ENCODE measurements around the gene LARP4B.

The LARP4B gene

GRCh38 chr10:920450-920849, 11.1 kb downstream of the LARP4B start:
- no peak for DNase-seq (ENCODE audit: low read depth)
- Histone ChIP-seq H3K9ac (ENCODE audit: low read length) (no peak overlapping the region), H3K4me1 (ENCODE audit: control insufficient read depth, insufficient read depth, low read length) (peaks cover 23% of the 10 kb centered on the region), H3K4me3 (ENCODE audit: low read length) (no peak overlapping the region), H3K36me3 (ENCODE audit: control insufficient read depth, insufficient read depth, low read length, severe bottlenecking) (peaks cover 12% of the 10 kb centered on the region), H3K27me3 (replicated peaks; ENCODE audit: control insufficient read depth, insufficient read depth, low read length) (no peaks in the 10 kb centered on the region), H3K9me3 (ENCODE audit: control insufficient read depth, low read length) (no peaks in the 10 kb centered on the region)

GRCh38 chr10:919481-919880, 12.0 kb downstream of the LARP4B start:
- peaks cover 6% of the 10 kb centered on the region for H3K36me3 ChIP-seq (ENCODE audit: control insufficient read depth, insufficient read depth, low read length, severe bottlenecking)
- no peaks in the 10 kb centered on the region for H3K9me3 ChIP-seq (ENCODE audit: control insufficient read depth, low read length)
- no peak overlapping the region for H3K4me3 ChIP-seq (ENCODE audit: low read length)

GRCh38 chr10:917999-918398, 13.5 kb downstream of the LARP4B start:
- Histone ChIP-seq H3K4me1 (ENCODE audit: control insufficient read depth, insufficient read depth, low read length) (peaks cover 19% of the 10 kb centered on the region), H3K9me3 (ENCODE audit: control insufficient read depth, low read length) (no peaks in the 10 kb centered on the region), H3K4me3 (ENCODE audit: low read length) (no peak overlapping the region), H3K27me3 (replicated peaks; ENCODE audit: control insufficient read depth, insufficient read depth, low read length) (no peaks in the 10 kb centered on the region), H3K36me3 (ENCODE audit: control insufficient read depth, insufficient read depth, low read length, severe bottlenecking) (peaks cover 5% of the 10 kb centered on the region), H3K9ac (ENCODE audit: low read length) (no peak overlapping the region)
- DNase-seq (ENCODE audit: low read depth), result no peak

More at GRCh38 chr10:919481-919880, 12.0 kb downstream of the LARP4B start:
- Histone ChIP-seq H3K27me3 (replicated peaks; ENCODE audit: control insufficient read depth, insufficient read depth, low read length) (no peaks in the 10 kb centered on the region), H3K4me1 (ENCODE audit: control insufficient read depth, insufficient read depth, low read length) (peaks cover 23% of the 10 kb centered on the region), H3K9ac (ENCODE audit: low read length) (no peak overlapping the region)
- DNase-seq (ENCODE audit: low read depth), result no peak

GRCh38 chr10:917416-917720, 14.1 kb downstream of the LARP4B start:
- DNase-seq (ENCODE audit: low read depth), result no peak
- no peak overlapping the region for H3K4me3 ChIP-seq (ENCODE audit: low read length)
- no peaks in the 10 kb centered on the region for H3K9me3 ChIP-seq (ENCODE audit: control insufficient read depth, low read length)
- peaks cover 5% of the 10 kb centered on the region for H3K36me3 ChIP-seq (ENCODE audit: control insufficient read depth, insufficient read depth, low read length, severe bottlenecking)
- no peaks in the 10 kb centered on the region for H3K27me3 ChIP-seq (replicated peaks; ENCODE audit: control insufficient read depth, insufficient read depth, low read length)
- H3K4me1 ChIP-seq (ENCODE audit: control insufficient read depth, insufficient read depth, low read length), result peaks cover 19% of the 10 kb centered on the region
- H3K9ac ChIP-seq (ENCODE audit: low read length), result no peak overlapping the region

- Histone ChIP-seq H3K9me3 (ENCODE audit: control insufficient read depth, low read length) (no peaks in the 10 kb centered on the region), H3K36me3 (ENCODE audit: control insufficient read depth, insufficient read depth, low read length, severe bottlenecking) (peaks cover 6% of the 10 kb centered on the region), H3K4me1 (ENCODE audit: control insufficient read depth, insufficient read depth, low read length) (peaks cover 19% of the 10 kb centered on the region), H3K27me3 (replicated peaks; ENCODE audit: control insufficient read depth, insufficient read depth, low read length) (no peaks in the 10 kb centered on the region), H3K4me3 (ENCODE audit: low read length) (no peak overlapping the region), H3K9ac (ENCODE audit: low read length) (no peak overlapping the region)
- no peak for DNase-seq (ENCODE audit: low read depth)
Observed at GRCh38 chr10:916716-917415, 14.6 kb downstream of the LARP4B start.

- DNase-seq (ENCODE audit: low read depth), result peak; percentile 77
- Histone ChIP-seq H3K9ac (ENCODE audit: low read length) (no peak overlapping the region), H3K4me3 (ENCODE audit: low read length) (no peak overlapping the region), H3K4me1 (ENCODE audit: control insufficient read depth, insufficient read depth, low read length) (peaks cover 23% of the 10 kb centered on the region), H3K27me3 (replicated peaks; ENCODE audit: control insufficient read depth, insufficient read depth, low read length) (no peaks in the 10 kb centered on the region), H3K9me3 (ENCODE audit: control insufficient read depth, low read length) (no peaks in the 10 kb centered on the region), H3K36me3 (ENCODE audit: control insufficient read depth, insufficient read depth, low read length, severe bottlenecking) (peaks cover 19% of the 10 kb centered on the region)
Observed at GRCh38 chr10:909831-910230, 21.7 kb downstream of the LARP4B start.

- Histone ChIP-seq H3K9ac (ENCODE audit: low read length) (no peak overlapping the region), H3K4me3 (ENCODE audit: low read length) (no peak overlapping the region), H3K4me1 (ENCODE audit: control insufficient read depth, insufficient read depth, low read length) (peaks cover 25% of the 10 kb centered on the region), H3K36me3 (ENCODE audit: control insufficient read depth, insufficient read depth, low read length, severe bottlenecking) (peaks cover 15% of the 10 kb centered on the region), H3K9me3 (ENCODE audit: control insufficient read depth, low read length) (no peaks in the 10 kb centered on the region), H3K27me3 (replicated peaks; ENCODE audit: control insufficient read depth, insufficient read depth, low read length) (no peaks in the 10 kb centered on the region)
- no peak for DNase-seq (ENCODE audit: low read depth)
Observed at GRCh38 chr10:905972-906371, 25.5 kb downstream of the LARP4B start.

- Histone ChIP-seq H3K36me3 (ENCODE audit: control insufficient read depth, insufficient read depth, low read length, severe bottlenecking) (peaks cover 15% of the 10 kb centered on the region), H3K4me1 (ENCODE audit: control insufficient read depth, insufficient read depth, low read length) (peaks cover 25% of the 10 kb centered on the region)
Observed at GRCh38 chr10:905503-905902, 26.0 kb downstream of the LARP4B start.

GRCh38 chr10:904403-904802, 27.1 kb downstream of the LARP4B start:
- Histone ChIP-seq H3K9me3 (ENCODE audit: control insufficient read depth, low read length) (no peaks in the 10 kb centered on the region), H3K9ac (ENCODE audit: low read length) (no peak overlapping the region), H3K4me3 (ENCODE audit: low read length) (no peak overlapping the region), H3K36me3 (ENCODE audit: control insufficient read depth, insufficient read depth, low read length, severe bottlenecking) (peaks cover 15% of the 10 kb centered on the region), H3K4me1 (ENCODE audit: control insufficient read depth, insufficient read depth, low read length) (peaks cover 18% of the 10 kb centered on the region), H3K27me3 (replicated peaks; ENCODE audit: control insufficient read depth, insufficient read depth, low read length) (no peaks in the 10 kb centered on the region)
- no peak for DNase-seq (ENCODE audit: low read depth)

More at GRCh38 chr10:905503-905902, 26.0 kb downstream of the LARP4B start:
- no peaks in the 10 kb centered on the region for H3K27me3 ChIP-seq (replicated peaks; ENCODE audit: control insufficient read depth, insufficient read depth, low read length)
- H3K4me3 ChIP-seq (ENCODE audit: low read length), result no peak overlapping the region
- H3K9me3 ChIP-seq (ENCODE audit: control insufficient read depth, low read length), result no peaks in the 10 kb centered on the region
- no peak overlapping the region for H3K9ac ChIP-seq (ENCODE audit: low read length)
- DNase-seq (ENCODE audit: low read depth), result no peak

GRCh38 chr10:898141-898540, 33.4 kb downstream of the LARP4B start:
- Histone ChIP-seq H3K4me3 (ENCODE audit: low read length) (no peak overlapping the region), H3K9me3 (ENCODE audit: control insufficient read depth, low read length) (no peaks in the 10 kb centered on the region), H3K9ac (ENCODE audit: low read length) (no peak overlapping the region), H3K36me3 (ENCODE audit: control insufficient read depth, insufficient read depth, low read length, severe bottlenecking) (peaks cover 6% of the 10 kb centered on the region), H3K4me1 (ENCODE audit: control insufficient read depth, insufficient read depth, low read length) (no peaks in the 10 kb centered on the region), H3K27me3 (replicated peaks; ENCODE audit: control insufficient read depth, insufficient read depth, low read length) (no peaks in the 10 kb centered on the region)
- no peak for DNase-seq (ENCODE audit: low read depth)

- H3K36me3 ChIP-seq (ENCODE audit: control insufficient read depth, insufficient read depth, low read length, severe bottlenecking), result peaks cover 3% of the 10 kb centered on the region
- H3K4me3 ChIP-seq (ENCODE audit: low read length), result no peak overlapping the region
- no peak for DNase-seq (ENCODE audit: low read depth)
- H3K4me1 ChIP-seq (ENCODE audit: control insufficient read depth, insufficient read depth, low read length), result no peaks in the 10 kb centered on the region
- no peaks in the 10 kb centered on the region for H3K9me3 ChIP-seq (ENCODE audit: control insufficient read depth, low read length)
- H3K27me3 ChIP-seq (replicated peaks; ENCODE audit: control insufficient read depth, insufficient read depth, low read length), result no peaks in the 10 kb centered on the region
- H3K9ac ChIP-seq (ENCODE audit: low read length), result no peak overlapping the region
Observed at GRCh38 chr10:896982-897381, 34.5 kb downstream of the LARP4B start.

- Histone ChIP-seq H3K36me3 (ENCODE audit: control insufficient read depth, insufficient read depth, low read length, severe bottlenecking) (peaks cover 3% of the 10 kb centered on the region), H3K4me3 (ENCODE audit: low read length) (no peak overlapping the region), H3K27me3 (replicated peaks; ENCODE audit: control insufficient read depth, insufficient read depth, low read length) (no peaks in the 10 kb centered on the region), H3K9me3 (ENCODE audit: control insufficient read depth, low read length) (no peaks in the 10 kb centered on the region), H3K4me1 (ENCODE audit: control insufficient read depth, insufficient read depth, low read length) (no peaks in the 10 kb centered on the region), H3K9ac (ENCODE audit: low read length) (no peak overlapping the region)
- DNase-seq (ENCODE audit: low read depth), result no peak
Observed at GRCh38 chr10:895324-895723, 36.2 kb downstream of the LARP4B start.

Measured in adipocyte (in vitro differentiated cells).